ENCODE data around the gene GPC5.

GPC5 gene

DNA sequence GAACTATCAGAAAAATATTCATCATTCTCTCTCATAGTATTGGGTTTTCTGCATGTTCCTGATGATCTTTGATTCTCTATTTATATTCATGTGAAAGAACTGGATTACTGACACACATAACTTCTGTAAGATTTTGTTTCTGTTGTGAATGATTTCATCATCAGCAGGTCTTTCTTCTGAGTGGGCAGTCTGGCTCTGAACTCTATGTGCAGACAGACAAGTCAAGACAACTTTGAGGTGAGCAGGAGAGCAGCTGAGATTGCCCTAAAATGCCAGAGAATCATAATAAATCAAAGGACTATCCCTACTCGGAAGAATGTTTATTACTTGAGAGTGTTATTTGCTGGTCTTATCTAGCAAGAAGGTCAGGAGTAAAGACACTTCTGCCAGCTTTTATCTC, 1176.1 kb downstream of the GPC5 start:
- Histone ChIP-seq H3K4me3 (ENCODE audit: low read depth, low read length) (no peak overlapping the region), H3K36me3 (ENCODE audit: control insufficient read depth in 2 of 2, insufficient read depth in 1 of 2, low read length in 2 of 2) (no peaks in the 10 kb centered on the region), H3K4me1 (ENCODE audit: control insufficient read depth, insufficient read depth, low read length) (no peaks in the 10 kb centered on the region), H3K9me3 (ENCODE audit: control insufficient read depth, insufficient read depth, low read depth, low read length) (no peaks in the 10 kb centered on the region), H3K27ac (ENCODE audit: extremely low read depth, low read depth, low read length) (no peak overlapping the region)
- TF ChIP-seq ZBTB1 (tag by site-specific recombination; IDR thresholded peaks at IDR 0.05) (no peak), ZNF138 (tag by site-specific recombination; IDR thresholded peaks at IDR 0.05; ENCODE audit: borderline replicate concordance) (no peak), ZNF24 (tag by site-specific recombination; IDR thresholded peaks at IDR 0.05) (no peak), ZNF423 (tag by site-specific recombination; IDR thresholded peaks at IDR 0.05) (no peak), ZNF335 (tag by site-specific recombination; conservative IDR thresholded peaks at IDR 0.05) (no peak), SP2 (tag by site-specific recombination; IDR thresholded peaks at IDR 0.05) (no peak), ZNF16 (tag by site-specific recombination; IDR thresholded peaks at IDR 0.05; ENCODE audit: low read depth) (no peak), ZNF596 (tag by site-specific recombination; IDR thresholded peaks at IDR 0.05) (no peak), ZNF354C (tag by site-specific recombination; IDR thresholded peaks at IDR 0.05; ENCODE audit: borderline replicate concordance, low read depth) (no peak), ZNF707 (tag by site-specific recombination; IDR thresholded peaks at IDR 0.05) (no peak), KLF1 (tag by site-specific recombination; IDR thresholded peaks at IDR 0.05) (no peak), ZBTB8A (tag by site-specific recombination; IDR thresholded peaks at IDR 0.05) (no peak), BCL11B (tag by site-specific recombination; IDR thresholded peaks at IDR 0.05; ENCODE audit: low read depth) (no peak), ZNF76 (tag by site-specific recombination; IDR thresholded peaks at IDR 0.05; ENCODE audit: borderline replicate concordance, low read depth) (no peak)
- TF ChIP-seq, protein P1, sequence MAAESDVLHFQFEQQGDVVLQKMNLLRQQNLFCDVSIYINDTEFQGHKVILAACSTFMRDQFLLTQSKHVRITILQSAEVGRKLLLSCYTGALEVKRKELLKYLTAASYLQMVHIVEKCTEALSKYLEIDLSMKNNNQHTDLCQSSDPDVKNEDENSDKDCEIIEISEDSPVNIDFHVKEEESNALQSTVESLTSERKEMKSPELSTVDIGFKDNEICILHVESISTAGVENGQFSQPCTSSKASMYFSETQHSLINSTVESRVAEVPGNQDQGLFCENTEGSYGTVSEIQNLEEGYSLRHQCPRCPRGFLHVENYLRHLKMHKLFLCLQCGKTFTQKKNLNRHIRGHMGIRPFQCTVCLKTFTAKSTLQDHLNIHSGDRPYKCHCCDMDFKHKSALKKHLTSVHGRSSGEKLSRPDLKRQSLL (tag by site-specific recombination; IDR thresholded peaks at IDR 0.05), result no peak
- TF ChIP-seq, protein P2, sequence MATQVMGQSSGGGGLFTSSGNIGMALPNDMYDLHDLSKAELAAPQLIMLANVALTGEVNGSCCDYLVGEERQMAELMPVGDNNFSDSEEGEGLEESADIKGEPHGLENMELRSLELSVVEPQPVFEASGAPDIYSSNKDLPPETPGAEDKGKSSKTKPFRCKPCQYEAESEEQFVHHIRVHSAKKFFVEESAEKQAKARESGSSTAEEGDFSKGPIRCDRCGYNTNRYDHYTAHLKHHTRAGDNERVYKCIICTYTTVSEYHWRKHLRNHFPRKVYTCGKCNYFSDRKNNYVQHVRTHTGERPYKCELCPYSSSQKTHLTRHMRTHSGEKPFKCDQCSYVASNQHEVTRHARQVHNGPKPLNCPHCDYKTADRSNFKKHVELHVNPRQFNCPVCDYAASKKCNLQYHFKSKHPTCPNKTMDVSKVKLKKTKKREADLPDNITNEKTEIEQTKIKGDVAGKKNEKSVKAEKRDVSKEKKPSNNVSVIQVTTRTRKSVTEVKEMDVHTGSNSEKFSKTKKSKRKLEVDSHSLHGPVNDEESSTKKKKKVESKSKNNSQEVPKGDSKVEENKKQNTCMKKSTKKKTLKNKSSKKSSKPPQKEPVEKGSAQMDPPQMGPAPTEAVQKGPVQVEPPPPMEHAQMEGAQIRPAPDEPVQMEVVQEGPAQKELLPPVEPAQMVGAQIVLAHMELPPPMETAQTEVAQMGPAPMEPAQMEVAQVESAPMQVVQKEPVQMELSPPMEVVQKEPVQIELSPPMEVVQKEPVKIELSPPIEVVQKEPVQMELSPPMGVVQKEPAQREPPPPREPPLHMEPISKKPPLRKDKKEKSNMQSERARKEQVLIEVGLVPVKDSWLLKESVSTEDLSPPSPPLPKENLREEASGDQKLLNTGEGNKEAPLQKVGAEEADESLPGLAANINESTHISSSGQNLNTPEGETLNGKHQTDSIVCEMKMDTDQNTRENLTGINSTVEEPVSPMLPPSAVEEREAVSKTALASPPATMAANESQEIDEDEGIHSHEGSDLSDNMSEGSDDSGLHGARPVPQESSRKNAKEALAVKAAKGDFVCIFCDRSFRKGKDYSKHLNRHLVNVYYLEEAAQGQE (tag by site-specific recombination; IDR thresholded peaks at IDR 0.05), result no peak
- POLR2A ChIA-PET, result no interaction called here
- CTCF ChIA-PET, result interaction anchor here (0.6 to 1.6 kb wide), 2 partner anchors 16 to 23 kb away, joined by 3 to 4 read pairs; no protein-coding TSS in a partner anchor

DNA sequence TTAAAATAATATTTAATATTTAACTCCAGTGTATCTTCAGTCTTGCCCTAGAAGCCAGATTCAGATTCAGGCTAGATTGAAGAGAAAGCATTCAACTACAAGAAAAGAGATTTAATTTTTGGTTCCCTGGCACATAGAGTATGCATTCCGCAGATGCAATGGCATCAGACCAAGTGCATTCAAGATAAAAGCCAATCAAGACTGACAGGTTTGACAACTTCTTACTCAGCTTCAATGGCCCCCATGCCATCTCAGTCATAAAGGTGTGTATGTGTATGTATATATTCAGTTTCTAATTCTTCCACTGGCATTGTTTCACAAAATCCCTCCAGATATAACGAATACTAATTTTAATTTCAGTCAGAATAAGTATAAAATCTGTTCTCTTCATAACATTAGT, 1177.4 kb downstream of the GPC5 start:
- Histone ChIP-seq H3K27ac (ENCODE audit: extremely low read depth, low read depth, low read length) (no peak overlapping the region), H3K36me3 (ENCODE audit: control insufficient read depth in 2 of 2, insufficient read depth in 1 of 2, low read length in 2 of 2) (no peaks in the 10 kb centered on the region), H3K4me1 (ENCODE audit: control insufficient read depth, insufficient read depth, low read length) (no peaks in the 10 kb centered on the region), H3K9me3 (ENCODE audit: control insufficient read depth, insufficient read depth, low read depth, low read length) (no peaks in the 10 kb centered on the region), H3K4me3 (ENCODE audit: low read depth, low read length) (no peak overlapping the region)
- TF ChIP-seq EGR2 (tag by site-specific recombination; IDR thresholded peaks at IDR 0.05; ENCODE audit: low read depth) (no peak), ZNF654 (tag by site-specific recombination; IDR thresholded peaks at IDR 0.05; ENCODE audit: low read depth) (no peak), ZNF48 (tag by site-specific recombination; IDR thresholded peaks at IDR 0.05) (no peak), ZNF596 (tag by site-specific recombination; IDR thresholded peaks at IDR 0.05) (no peak), ZNF133 (tag by site-specific recombination; IDR thresholded peaks at IDR 0.05) (no peak), YY1 (tag by site-specific recombination; IDR thresholded peaks at IDR 0.05) (no peak), ZBTB21 (tag by site-specific recombination; IDR thresholded peaks at IDR 0.05) (no peak), ZNF530 (tag by site-specific recombination; IDR thresholded peaks at IDR 0.05; ENCODE audit: low read depth) (no peak), ZNF510 (tag by site-specific recombination; IDR thresholded peaks at IDR 0.05; ENCODE audit: insufficient replicate concordance) (no peak), ZNF155 (tag by site-specific recombination; IDR thresholded peaks at IDR 0.05) (no peak)
- TF ChIP-seq, protein P3, sequence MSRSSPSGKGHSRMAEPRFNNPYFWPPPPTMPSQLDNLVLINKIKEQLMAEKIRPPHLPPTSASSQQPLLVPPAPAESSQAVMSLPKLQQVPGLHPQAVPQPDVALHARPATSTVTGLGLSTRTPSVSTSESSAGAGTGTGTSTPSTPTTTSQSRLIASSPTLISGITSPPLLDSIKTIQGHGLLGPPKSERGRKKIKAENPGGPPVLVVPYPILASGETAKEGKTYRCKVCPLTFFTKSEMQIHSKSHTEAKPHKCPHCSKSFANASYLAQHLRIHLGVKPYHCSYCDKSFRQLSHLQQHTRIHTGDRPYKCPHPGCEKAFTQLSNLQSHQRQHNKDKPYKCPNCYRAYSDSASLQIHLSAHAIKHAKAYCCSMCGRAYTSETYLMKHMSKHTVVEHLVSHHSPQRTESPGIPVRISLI (tag by site-specific recombination; IDR thresholded peaks at IDR 0.05), result no peak
- TF ChIP-seq, protein P4, sequence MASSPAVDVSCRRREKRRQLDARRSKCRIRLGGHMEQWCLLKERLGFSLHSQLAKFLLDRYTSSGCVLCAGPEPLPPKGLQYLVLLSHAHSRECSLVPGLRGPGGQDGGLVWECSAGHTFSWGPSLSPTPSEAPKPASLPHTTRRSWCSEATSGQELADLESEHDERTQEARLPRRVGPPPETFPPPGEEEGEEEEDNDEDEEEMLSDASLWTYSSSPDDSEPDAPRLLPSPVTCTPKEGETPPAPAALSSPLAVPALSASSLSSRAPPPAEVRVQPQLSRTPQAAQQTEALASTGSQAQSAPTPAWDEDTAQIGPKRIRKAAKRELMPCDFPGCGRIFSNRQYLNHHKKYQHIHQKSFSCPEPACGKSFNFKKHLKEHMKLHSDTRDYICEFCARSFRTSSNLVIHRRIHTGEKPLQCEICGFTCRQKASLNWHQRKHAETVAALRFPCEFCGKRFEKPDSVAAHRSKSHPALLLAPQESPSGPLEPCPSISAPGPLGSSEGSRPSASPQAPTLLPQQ (tag by site-specific recombination; IDR thresholded peaks at IDR 0.05), result no peak
- TF ChIP-seq, protein P5, sequence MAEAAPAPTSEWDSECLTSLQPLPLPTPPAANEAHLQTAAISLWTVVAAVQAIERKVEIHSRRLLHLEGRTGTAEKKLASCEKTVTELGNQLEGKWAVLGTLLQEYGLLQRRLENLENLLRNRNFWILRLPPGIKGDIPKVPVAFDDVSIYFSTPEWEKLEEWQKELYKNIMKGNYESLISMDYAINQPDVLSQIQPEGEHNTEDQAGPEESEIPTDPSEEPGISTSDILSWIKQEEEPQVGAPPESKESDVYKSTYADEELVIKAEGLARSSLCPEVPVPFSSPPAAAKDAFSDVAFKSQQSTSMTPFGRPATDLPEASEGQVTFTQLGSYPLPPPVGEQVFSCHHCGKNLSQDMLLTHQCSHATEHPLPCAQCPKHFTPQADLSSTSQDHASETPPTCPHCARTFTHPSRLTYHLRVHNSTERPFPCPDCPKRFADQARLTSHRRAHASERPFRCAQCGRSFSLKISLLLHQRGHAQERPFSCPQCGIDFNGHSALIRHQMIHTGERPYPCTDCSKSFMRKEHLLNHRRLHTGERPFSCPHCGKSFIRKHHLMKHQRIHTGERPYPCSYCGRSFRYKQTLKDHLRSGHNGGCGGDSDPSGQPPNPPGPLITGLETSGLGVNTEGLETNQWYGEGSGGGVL (tag by site-specific recombination; IDR thresholded peaks at IDR 0.05), result no peak
- ChIA-PET CTCF (no interaction called here), POLR2A (no interaction called here)

All from HEK293 (cell line).